NCI-H2029 (cell line): ENCODE results near the gene MEGF10.

Experiments
- DNase-seq: peaks from one replicate; lab custom pipeline; 2025; lab: John Stamatoyannopoulos, UW

The MEGF10 gene

DNA sequence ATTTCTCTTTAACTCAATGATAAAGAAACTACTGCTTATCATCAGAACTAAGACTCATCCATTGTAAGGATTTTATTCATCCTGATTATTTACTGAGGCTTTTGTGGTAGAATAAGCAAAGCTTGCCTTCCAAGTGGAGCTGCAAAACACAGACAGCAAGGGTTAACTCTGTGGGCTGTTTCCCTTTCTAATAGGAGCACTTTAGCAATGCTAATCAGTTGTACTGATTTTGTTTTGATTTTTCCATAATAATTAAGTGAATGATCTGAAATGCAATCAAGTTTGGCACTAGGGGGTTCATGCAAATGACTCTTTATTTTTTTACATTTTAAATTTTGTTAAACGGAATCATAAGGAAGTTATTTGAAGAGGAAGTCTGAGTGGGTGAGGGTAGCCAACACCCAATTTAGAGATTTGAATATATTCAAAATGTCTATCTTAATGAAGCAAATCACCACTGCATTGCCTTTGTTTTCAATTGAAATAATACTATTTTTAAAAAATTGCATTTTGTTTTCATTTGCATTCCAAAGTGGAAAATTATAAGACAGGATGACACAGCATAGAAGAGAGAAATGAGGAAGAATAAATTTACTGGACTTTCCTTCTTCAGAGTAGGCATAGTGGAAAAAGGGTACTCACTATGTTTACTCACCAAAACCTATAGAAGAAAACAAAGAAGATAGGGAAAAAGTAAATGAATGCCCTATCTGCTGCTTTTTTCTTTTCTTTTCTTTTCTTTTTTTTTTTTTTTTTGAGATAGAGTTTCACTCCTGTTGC is 36.6 kb downstream of the MEGF10 start:
- DNase-seq, result no peak

DNA sequence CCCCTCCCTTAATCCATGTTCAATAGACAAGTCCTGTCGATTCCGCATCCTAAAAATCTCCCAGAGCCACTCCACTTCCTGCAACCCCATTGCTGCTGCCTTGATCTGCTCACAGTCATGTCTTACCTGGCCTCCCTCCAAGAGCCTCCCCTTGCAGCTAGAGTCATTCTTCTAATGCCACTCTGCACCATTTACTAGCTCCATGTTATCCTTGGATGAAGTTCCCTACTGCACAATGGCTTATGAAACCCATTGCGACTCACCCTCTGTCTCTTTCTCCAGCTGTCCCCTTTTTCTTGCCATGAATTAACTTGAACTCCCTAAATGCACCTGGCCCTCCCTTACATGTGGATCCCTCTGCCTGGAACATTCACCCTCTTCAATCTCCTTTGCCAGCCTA is 39.5 kb downstream of the MEGF10 start:
- DNase-seq, result no peak

DNA sequence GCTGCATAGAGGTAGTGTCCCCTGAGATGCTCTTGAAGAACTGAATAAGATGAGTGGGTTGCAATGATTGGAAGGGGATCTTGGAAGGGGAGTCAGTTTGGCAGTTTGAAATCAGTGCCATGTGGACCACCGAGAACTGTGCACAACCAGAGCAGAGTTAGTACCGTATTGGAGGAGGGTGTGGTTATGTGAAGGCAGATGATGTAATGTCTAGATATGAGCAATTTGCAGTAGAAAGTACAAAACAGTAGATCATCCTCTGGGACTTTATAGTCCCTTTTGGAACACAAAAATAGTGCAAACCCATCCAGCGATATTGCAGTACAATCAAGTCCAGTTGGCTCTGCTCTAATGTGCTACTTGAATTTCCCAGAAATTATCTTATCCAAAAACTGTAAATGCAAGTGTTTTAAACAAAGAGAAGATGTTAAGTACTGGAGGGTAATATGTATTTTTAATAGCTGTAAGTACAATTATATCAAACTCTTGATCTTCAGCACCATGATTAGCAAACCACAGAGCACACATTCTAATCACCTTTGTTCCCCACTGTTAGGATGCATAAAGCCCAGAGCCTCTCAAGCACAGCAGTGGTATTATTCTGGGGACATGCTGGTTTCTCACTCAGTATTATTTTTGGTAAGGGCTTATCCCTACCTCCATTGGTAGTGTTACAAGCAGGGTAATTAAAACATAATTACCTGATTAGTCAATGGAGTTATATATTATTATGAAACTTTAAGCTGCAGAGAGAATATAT is 41.5 kb downstream of the MEGF10 start:
- DNase-seq, result no peak

DNA sequence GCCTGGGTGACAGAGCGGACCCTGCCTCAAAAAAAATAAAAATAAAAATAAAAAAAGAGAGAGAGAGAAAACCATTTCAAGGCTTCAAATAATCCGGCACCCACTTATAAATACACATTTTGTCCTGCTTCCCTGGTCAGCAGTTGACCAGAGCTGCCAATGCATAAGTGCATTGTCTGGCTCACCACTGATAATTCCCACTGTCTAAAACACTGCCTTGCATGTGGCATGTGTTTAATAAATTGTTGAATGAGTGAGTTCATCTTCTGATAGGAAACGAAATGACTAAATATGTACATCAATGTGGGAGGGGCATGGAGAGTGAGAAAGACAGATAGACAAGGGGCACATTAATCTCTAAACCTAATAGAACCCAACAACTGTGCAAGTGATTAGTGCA is 42.9 kb downstream of the MEGF10 start:
- no peak for DNase-seq

DNA sequence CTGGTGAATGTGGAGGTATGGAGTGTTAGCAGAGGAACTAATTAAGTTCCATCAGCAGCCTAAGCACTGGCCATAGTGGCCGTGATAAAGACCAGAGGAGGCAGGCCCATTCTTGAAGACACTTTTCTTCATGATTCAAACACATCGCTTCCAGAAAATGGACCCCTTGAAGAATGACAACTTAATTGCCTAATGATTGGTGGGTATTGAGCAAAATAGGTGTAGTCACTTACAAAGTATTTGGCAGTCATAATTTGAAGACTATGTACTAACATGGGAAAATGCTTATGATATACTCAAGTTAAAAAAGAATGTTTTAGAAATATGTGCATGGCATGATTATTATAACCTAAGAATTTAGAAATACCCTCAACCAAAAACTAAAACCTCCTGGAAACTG is 44.8 kb downstream of the MEGF10 start:
- DNase-seq, result no peak

DNA sequence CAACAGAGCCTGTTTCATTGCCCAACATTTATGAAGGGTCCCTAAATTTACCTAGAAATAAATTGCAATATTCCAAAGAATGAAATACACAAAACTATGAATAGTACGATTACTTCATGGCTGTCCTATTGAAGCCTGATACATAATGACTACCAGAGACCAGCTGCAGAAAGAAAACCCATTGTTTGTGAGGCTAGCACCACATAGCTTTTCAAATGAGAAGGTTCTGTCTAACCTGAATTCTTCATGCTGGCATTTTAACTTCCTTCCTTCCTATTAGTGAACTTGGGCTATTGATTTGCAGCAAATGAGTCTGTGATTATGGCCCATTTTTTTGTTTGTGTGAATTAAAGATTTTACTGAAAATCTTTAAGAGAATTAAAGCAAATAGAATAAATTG is 47.3 kb downstream of the MEGF10 start:
- DNase-seq, result no peak

DNA sequence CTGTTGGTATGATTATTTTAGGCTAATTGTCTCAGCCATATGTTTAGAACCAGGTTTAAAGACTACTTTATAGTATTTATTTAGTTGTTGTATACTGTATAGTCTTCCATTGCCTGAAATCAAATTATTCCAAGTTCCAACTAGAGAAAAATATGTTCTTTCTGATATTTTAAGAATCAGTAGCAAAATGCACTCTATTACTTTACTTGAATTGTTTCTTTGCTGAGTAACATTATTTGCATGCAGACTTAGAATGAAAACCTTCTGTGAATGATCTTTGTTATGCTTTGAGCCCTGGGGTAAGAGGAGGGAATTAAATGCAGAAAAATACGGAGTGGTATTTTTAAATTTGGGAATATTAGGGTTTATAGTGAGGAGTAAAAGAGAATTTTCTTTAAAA is 47.9 kb downstream of the MEGF10 start:
- DNase-seq, result no peak

DNA sequence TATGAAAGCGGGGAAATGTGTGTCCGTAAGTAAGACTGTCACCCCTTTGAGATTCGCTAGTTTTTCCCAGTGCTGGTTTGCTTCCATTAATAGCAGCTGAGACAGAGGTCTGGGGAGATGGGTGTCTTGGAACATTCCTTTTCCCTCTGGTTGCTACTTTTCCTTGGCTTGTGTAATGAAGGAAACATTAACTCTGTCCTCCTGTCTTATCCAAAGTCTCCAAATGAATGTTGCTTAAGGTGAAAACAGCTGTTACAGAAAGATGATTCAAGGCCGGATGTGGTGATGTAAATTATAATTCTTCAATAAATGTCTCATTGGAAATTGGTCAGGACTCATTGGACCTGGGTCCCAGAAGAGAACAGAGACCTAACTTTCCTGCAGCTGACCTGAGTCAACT is 50.0 kb downstream of the MEGF10 start:
- no peak for DNase-seq

DNA sequence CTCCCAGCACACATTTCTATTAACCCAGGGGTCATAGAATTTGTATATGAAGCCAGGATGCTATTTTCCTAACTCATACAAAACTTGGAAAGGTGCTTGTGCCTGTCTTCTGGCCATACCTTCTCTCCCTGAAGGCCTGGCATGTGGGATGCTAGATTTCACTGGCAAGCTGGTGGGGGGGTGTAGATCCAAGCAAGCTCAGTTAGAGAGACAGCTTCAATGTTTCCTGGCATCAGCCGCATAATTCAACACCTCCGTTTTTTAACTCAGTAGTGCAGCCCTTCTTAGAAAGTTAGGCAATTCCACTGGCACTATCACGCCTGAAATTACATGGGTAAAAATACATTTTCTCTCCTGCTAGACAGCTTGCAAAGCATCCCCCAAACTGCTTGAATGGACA is 51.8 kb downstream of the MEGF10 start:
- DNase-seq, result no peak

DNA sequence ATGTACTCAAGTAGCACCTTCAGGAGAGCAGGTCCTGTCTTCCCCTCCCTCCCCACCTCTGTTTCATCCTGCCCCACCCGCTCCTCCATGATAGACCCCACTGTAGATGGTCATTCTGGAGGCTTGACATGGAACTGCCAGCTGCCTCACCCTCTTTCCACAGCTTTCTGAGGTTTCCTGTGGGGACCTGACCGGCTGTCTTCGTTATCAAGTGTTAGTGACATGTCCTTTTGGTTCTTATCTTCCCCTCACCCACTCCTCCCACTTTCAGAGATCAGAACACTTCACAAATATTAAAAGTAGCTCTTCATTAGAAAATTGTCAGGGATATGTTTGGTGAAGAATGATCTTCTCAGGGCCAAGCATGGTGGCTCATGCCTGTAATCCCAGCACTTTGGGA is 52.7 kb downstream of the MEGF10 start:
- DNase-seq, result no peak

DNA sequence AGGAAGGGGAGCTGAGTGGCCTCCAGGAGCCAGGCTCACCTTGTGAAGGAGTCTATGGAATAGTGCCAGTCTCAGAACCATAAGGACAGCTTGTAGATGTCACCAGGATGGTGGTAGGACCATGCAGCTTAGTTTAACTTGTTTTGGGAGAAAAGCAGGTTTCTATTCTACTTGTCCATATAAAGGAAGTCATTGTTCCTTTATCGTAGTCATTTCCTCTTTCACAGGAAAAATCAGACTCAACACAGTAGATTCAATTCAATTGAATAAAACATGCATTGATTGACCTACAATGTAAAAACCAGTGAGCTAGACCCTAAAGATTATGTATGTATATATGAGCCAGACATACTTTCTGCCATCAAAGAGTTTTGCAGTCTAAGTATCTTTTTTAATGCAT is 53.3 kb downstream of the MEGF10 start:
- no peak for DNase-seq

DNA sequence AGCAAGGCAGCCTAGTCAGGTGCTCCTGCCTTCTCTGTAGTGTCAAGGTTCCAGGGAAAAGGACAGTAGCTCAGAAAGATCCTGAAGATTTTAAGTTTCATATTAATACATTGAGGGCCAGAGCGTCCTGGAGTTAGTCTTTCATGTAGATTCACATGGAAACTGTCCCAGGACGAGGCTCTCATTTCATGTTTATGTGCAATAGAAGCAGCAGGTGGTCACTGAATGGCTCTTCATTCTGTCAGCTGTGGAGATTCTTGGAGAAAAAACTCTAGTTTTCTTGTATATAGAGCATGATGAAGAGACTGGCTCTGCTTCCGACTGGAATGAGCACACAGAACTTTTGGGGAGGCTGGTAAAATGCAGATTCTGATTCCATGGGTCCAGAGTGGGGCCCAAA is 54.3 kb downstream of the MEGF10 start:
- DNase-seq, result no peak

DNA sequence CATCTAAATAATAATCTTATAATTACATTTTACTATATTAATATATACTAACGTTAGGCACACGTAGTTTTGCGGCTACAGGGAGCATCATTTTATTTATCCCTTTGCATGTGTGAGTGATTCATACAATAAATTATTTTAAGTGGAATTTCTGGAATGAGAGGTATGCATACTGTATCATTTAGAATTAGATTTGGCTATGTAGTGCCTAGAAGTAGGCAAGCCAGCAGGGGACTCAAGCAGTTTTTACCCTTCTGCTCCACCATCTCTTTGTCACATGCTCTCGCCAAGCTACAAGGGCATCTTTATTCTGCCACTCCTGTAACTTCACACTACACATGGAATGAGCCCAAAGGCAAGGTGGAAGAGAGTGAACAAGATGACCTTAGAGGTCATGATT is 60.8 kb downstream of the MEGF10 start:
- DNase-seq, result no peak

DNA sequence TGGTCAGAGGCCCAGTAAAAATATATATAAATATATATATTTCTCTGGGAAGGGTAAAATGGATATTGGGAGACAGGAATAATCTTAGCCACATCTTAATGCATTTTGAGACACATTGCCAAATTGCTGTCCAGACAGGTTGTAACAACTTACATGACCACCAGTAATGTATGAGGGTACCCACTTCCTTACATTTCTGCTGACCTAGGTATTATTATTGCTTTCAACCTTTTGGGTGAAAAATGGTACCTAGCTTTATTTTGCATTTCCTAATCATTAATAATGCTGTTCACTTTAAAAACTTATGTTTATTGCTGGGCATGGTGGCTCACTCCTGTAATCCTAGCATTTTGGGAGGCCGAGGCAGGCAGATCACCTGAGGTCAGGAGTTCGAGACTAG is 61.5 kb downstream of the MEGF10 start:
- no peak for DNase-seq

DNA sequence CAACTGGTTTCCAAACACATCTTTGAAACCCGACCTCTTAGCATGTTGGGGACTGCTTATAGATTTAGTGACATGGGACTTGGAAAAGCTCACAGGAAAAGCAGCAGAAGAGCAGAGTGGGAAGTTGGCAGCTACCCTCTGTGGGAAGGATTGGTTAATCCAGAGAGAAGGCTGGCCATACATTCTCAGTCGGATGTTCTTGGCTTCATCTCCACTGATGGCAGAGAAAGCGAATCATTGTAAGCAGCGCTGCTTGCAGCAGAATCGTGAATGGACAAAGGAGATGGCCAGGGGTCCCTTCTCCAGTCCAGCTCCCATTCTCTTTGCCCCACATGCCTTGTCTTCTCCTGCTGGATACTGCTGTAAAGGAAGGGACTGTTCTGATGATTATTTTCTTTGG is 62.7 kb downstream of the MEGF10 start:
- no peak for DNase-seq

DNA sequence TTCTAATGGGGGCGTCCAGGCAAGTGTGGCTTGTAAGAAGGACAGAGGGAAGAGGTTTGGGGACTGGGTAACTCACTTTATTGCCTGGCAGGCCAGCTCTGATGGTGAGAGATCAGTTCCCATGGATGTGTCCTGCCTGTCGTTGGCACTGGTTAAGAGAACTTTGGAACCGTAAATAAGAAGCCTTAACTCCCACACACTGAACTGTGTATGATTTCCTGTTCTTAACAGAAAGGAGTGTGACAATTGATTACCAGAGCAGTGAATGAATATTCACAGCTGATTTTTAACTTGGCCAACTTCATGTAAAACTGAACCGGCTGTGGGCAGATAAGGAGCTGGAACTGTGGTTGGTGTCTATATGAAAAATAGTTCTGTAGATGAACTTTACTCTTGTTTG is 63.2 kb downstream of the MEGF10 start:
- DNase-seq, result no peak

DNA sequence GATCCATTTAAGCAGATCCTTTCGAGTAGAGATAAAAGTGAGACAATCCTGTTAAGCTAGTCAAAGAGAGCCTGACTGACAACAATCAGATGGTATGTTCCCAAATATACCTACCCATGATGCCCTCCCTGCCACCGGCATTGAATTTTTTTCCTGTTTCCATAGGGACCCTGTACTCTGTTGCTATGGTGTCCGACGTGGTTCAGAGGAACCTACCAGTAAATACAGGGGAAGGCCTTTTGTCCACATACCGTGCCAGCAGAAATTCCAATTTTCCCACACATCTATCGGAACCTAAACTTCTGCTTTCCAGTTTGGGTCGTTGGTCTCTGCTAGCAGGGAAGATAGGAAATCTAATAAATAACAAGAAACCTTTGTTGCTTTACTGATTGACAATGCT is 64.7 kb downstream of the MEGF10 start:
- no peak for DNase-seq

DNA sequence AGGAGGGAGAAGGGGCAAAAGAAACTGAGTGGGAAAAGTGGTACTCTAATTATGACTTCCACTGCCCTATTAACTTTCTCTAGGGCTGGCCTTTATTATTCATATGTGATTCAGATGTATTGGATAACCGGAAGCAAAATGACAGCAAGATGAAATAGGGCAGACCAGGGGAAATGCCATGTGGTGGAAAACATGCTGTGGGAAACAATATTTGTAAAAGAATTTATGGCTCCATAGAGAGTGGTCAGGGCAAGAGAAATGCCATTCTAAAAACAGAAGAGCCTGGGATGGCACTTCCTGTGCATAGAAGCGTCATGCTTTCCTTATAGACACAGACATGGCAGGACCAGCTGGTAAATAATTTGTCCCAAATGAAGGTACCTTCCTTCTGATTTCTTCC is 67.7 kb downstream of the MEGF10 start:
- no peak for DNase-seq

DNA sequence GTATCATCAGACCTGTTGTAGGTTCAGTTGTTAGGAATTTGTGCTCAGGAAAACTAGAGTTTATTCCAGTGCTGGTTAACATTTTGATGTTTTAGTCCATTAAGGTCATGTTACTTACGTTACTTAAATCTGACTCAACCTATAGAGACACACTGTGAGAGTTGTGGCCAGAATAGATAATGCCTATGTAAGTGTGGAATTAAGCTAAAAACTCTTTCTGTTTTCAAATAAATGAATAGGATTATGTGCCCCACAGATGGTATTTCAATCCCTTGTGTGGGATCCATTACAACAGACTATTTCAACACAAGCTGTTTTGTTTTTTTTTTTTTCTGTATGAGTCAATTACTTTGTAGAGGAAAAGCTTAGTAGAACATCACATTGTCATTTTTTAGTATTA is 68.1 kb downstream of the MEGF10 start:
- no peak for DNase-seq

DNA sequence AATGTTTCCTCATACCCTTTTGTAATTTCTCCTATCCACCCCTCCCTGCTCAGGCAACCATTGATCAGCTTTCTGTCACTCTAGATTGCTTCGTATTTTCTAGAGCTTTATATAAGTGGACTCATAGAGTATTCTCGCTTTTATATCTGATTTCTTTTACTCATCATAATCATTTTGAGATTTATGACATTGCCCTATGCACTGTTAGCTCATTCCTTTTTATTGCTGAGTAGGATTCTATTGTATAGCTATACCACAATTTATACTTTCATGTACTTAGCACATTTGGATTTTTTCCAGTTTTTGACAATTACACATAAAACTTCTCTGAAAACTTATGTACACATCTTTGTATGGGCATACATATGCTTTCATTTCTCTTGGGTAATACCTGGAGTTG is 68.9 kb downstream of the MEGF10 start:
- no peak for DNase-seq

DNA sequence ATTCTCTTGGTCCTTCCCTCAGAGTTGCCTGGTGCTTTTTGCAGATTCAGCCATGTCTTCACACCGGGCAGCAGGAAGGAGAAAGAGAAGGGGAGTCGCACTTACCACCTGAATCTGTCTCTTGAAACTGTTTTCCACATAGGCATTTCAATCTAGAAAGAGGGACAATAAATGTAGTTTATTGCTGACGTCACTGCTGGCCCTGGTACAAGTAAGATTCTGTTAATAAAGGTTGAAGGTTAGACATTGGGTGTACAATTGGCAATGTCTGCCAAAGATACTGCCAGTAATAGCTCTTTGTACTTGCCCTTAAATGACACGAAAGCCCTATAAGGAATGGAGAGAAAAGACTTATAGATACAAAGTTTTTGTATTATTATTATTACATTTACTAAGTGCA is 72.8 kb downstream of the MEGF10 start:
- DNase-seq, result no peak

DNA sequence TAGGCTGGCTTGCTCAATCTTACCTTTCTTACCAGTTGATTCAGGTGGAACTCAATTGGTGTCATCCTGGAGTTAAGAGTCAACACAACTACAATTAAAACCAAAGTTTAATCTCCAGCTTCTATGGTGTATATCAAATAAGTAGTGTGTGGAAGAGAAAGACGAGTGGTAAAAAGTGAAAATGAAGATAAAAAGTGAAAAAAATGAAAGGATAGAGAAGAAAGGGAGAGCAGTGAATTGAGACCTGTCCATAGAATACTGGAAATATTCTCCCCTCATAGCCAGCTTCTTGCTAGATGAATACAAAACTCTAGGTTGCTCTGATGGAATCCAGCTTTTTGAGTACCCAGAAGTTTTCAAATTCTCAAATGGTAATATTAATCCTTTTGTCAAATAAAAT is 76.4 kb downstream of the MEGF10 start:
- no peak for DNase-seq

DNA sequence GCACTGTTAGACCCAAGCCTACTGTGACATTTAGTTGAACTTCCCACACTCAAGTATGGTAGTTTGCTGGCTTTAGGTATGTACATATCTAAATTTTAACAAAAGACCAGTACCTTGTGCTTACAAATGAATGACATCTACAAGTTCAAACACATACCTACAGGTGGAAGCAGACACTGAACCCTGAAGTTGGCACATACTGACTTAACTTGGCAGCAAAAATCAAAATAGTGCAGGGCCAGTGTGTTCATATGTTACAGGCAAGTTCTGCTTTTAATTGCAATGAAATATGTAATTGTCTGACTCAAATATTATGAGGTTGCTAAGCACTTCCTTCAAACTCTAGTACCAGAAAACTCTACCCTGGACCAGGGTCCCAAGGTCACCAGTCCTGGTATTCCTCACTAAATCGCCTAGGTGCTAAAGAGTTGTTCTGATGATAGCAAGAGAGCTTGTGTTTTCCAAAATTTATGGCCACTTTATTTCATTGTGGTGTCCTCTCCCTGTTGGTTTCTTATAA is 77.4 kb downstream of the MEGF10 start:
- DNase-seq, result no peak

DNA sequence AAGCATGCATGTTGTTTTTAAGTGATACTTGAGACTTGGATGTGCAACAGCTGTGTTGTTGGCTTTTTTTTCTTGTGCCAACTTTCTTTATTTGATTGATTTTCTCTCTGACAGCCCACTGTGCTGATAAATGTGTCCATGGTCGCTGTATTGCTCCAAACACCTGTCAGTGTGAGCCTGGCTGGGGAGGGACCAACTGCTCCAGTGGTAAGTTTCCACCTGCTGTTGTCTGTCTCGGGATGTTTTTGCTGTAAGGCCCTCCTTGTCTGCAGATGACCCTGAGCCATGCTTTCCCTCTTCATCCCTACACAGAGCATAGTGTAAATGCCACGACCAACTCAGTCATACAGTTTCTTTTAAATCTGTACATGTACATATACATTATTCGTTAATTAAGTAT is 79.2 kb downstream of the MEGF10 start:
- DNase-seq, result no peak
